PFSK-1 (cell line): ENCODE measurements around the gene SLC27A6.

Experiments used
- FOXP2 ChIP-seq: optimal IDR thresholded peaks from 2 replicates; pipeline ENCODE3; 2011; ENCODE audit warnings: borderline replicate concordance, control low read depth, inconsistent platforms; ENCODE audit not compliant: insufficient read depth; ENCODE audit errors: extremely low read length, extremely low read depth
- POLR2AphosphoS5 ChIP-seq: IDR thresholded peaks from 2 replicates; pipeline ENCODE4 v1.6.1; 2012; ENCODE audit warnings: low read depth, mild to moderate bottlenecking, control low read depth, low read length, moderate library complexity
- REST ChIP-seq, 2 experiments: IDR thresholded peaks; 2 replicates each; pipeline versions ENCODE4 v1.6.1 to v1.8.0; 2011 to 2012; ENCODE audit warnings: low read depth in 2 of 2, low read length in 2 of 2, control low read depth in 1 of 2, inconsistent platforms in 1 of 2, mild to moderate bottlenecking in 1 of 2, moderate library complexity in 1 of 2; ENCODE audit not compliant: insufficient read depth in 1 of 2
- SIN3A ChIP-seq: IDR thresholded peaks from 2 replicates; pipeline ENCODE4 v1.6.1; 2012; ENCODE audit warnings: mild to moderate bottlenecking, low read length, moderate library complexity, borderline replicate concordance; ENCODE audit not compliant: insufficient read depth
- TAF1 ChIP-seq: IDR thresholded peaks from 2 replicates; pipeline ENCODE4 v1.6.1; 2012; ENCODE audit warnings: low read length, control low read depth, borderline replicate concordance; ENCODE audit not compliant: insufficient read depth

SLC27A6 gene

GRCh38 chr5:129061849-129062248, 96.6 kb downstream of the SLC27A6 start:
- TF ChIP-seq SIN3A (no peak), REST (IDR thresholded peaks at IDR 0.05; ENCODE audit: insufficient read depth in 1 of 2, low read depth in 2 of 2, low read length in 2 of 2) (no peak), FOXP2 (no peak), TAF1 (no peak), POLR2AphosphoS5 (no peak)

DNA sequence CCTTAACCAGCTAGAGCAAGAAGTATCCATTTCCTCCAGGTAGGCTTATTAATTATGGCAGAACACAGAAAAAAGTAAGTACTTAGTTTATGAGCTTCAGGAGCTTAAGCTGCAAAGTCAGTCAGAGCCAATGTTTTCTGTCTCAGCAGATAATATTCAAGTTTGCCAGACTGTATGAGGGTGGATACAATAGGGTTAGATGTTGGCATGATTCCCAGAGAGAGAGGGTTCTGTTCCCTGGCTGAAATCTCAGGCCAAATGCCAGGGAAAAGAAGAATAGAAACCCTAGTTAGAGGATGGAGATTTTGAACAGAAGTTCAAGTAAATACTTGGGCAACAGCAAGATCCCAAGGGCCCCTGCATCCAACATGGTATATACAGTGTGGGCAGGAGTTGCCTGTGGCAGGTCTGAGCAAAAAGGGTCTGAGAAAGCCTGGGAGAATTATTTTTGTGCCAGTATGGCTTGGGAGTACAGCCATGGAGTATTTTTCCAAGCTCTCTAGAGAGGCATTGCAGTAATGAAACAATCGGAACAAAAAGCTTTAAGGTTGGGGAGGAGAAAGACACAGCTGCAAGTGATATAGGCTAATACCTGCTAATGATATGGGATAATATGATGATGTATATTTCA, 98.3 kb downstream of the SLC27A6 start:
- TF ChIP-seq POLR2AphosphoS5, result no peak
- no peak for TF ChIP-seq REST (IDR thresholded peaks at IDR 0.05; ENCODE audit: insufficient read depth in 1 of 2, low read depth in 2 of 2, low read length in 2 of 2)
- no peak for TF ChIP-seq SIN3A
- no peak for TF ChIP-seq FOXP2
- TF ChIP-seq TAF1, result no peak

- TF ChIP-seq FOXP2 (no peak), POLR2AphosphoS5 (no peak), SIN3A (no peak), REST (IDR thresholded peaks at IDR 0.05; ENCODE audit: insufficient read depth in 1 of 2, low read depth in 2 of 2, low read length in 2 of 2) (no peak), TAF1 (no peak)
Measured at GRCh38 chr5:129065721-129066120, 100.4 kb downstream of the SLC27A6 start.

- TF ChIP-seq REST (IDR thresholded peaks at IDR 0.05; ENCODE audit: insufficient read depth in 1 of 2, low read depth in 2 of 2, low read length in 2 of 2) (no peak), TAF1 (no peak), SIN3A (no peak)
Measured at GRCh38 chr5:129067745-129068144, 102.5 kb downstream of the SLC27A6 start.

GRCh38 chr5:129069292-129069691, 104.0 kb downstream of the SLC27A6 start:
- no peak for TF ChIP-seq SIN3A
- no peak for TF ChIP-seq REST (IDR thresholded peaks at IDR 0.05; ENCODE audit: insufficient read depth in 1 of 2, low read depth in 2 of 2, low read length in 2 of 2)
- no peak for TF ChIP-seq POLR2AphosphoS5
